ENCODE measurements around the gene LDLRAP1. TPM values are rescaled to one million over a fixed set of nuclear protein-coding genes. Genes with fewer than 3 reads are reported as not detected.
"Not testable (repeated sequence)": the region's sequence is repeated elsewhere in the genome, so short reads cannot be mapped to it uniquely, and the experiment has no call there.

Gene LDLRAP1
- total RNA-seq, 1 experiment from 2014 or later: 10.4 TPM

DNA sequence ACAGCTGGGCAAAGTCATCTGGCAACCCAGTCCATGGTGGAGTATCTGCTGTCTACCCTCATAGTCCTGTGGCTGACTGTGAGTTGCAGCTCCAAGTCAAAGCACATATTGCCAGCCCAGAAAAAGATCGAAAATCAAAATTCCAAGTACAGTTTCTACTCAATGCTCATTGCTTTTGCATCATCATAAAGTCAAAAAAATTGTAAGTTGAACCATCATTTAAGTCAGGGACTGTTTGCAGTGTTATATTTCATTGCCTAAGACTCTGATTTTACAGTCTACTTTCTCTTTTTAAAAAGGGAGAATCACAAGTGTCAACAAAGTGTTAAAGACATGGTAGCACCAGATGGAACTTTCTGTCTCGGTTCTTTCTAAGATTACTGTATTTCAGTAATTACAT lies 50.5 kb downstream of the LDLRAP1 start:
- H3K27ac ChIP-seq: no peak overlapping the region
- no peaks in the 10 kb centered on the region for H3K9me3 ChIP-seq (replicated peaks)
- H3K36me3 ChIP-seq: no peaks in the 10 kb centered on the region
- DNase-seq (ENCODE audit: low read depth in 1 of 2, low spot score in 2 of 2): no peak
- H3K4me3 ChIP-seq: no peak overlapping the region
- no peaks in the 10 kb centered on the region for H3K27me3 ChIP-seq (replicated peaks)
- no peaks in the 10 kb centered on the region for H3K4me1 ChIP-seq (replicated peaks)

DNA sequence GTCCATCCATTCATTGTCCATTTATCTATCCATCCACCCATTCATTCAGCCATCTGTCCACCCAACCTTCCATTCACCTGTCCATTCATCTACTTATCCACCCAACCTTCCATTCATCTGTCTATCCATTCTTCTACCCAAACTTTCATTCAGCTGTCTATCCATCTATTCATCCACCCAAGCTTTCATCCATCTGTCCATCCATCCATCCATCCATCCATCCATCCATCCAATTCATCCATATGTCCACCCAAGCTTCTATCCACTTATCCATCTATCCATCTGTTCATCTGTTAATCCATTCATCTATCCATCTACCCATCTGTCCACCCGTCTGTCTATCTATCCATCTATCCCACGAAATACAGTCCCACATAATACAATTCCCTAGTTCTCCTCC lies 51.6 kb downstream of the LDLRAP1 start:
- no peaks in the 10 kb centered on the region for H3K36me3 ChIP-seq
- no peaks in the 10 kb centered on the region for H3K4me1 ChIP-seq (replicated peaks)
- no peaks in the 10 kb centered on the region for H3K9me3 ChIP-seq (replicated peaks)
- no peak overlapping the region for H3K4me3 ChIP-seq
- DNase-seq (ENCODE audit: low read depth in 1 of 2, low spot score in 2 of 2): no peak
- no peak overlapping the region for H3K27ac ChIP-seq
- no peaks in the 10 kb centered on the region for H3K27me3 ChIP-seq (replicated peaks)

GRCh38 chr1:25596641-25597040 lies 53.2 kb downstream of the LDLRAP1 start:
- H3K9me3 ChIP-seq (replicated peaks); H3K4me3 ChIP-seq; H3K36me3 ChIP-seq; DNase-seq (ENCODE audit: low read depth in 1 of 2, low spot score in 2 of 2); H3K27ac ChIP-seq; H3K4me1 ChIP-seq (replicated peaks); H3K27me3 ChIP-seq (replicated peaks): not testable (repeated sequence)

DNA sequence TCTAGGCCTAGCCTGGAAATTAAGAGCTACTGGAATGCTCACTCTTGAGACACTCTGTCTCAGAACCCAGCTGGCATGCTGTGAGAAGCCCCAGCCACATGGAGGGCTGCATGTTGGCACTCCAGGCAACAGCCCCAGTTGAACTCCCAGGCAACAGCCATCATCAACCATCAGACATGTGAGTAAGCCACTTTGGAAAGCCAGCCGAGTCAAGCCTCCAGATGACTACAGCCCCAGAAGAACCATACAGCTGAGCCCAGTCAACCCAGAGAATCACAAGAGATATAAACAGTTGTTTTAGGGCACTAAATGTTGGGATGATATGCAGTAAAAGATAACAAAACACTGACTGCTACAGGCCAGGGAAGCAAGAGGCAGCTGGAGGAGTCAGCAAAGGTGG lies 55.5 kb downstream of the LDLRAP1 start:
- no peak for DNase-seq (ENCODE audit: low read depth in 1 of 2, low spot score in 2 of 2)

DNA sequence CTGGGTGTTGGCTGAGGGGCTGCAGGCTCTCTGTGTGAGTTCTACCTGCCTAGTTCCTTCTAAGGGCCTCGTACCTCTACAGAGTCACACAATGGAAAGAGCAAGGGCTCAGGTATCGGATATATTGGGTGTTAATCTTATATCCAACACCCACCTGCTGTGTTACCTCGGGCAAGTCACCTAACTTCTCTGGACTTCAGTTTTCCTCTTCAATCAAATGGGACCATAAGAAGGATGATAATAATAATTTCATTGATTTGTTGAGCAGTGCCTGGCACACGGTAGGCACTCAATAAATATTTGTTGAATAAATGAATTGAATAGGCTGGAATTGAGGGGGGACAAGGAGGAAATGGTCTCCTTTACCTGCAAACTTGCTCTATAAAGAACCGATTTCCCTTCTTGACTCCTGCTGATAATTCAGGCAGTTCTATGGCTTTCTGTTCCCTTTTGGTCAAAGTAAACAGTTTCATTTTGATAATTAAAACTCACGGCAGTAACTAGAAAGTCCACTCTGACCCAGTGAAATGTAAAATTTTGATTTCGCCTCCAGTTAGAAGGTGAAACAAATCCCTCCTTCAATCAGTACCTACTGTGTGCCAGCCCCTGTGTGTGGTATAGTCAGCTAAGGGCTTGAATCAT lies 56.7 kb downstream of the LDLRAP1 start:
- no peak overlapping the region for H3K4me3 ChIP-seq
- H3K27ac ChIP-seq: no peak overlapping the region
- no peaks in the 10 kb centered on the region for H3K36me3 ChIP-seq
- no peaks in the 10 kb centered on the region for H3K4me1 ChIP-seq (replicated peaks)
- DNase-seq (ENCODE audit: low read depth in 1 of 2, low spot score in 2 of 2): no peak
- H3K9me3 ChIP-seq (replicated peaks): no peaks in the 10 kb centered on the region
- H3K27me3 ChIP-seq (replicated peaks): peaks cover 3% of the 10 kb centered on the region; the same call in 1 of the 2 replicates

More for the DNA sequence above, 55.5 kb downstream of the LDLRAP1 start:
- peaks cover 3% of the 10 kb centered on the region; the same call in 1 of the 2 replicates for H3K27me3 ChIP-seq (replicated peaks)
- H3K9me3 ChIP-seq (replicated peaks): no peaks in the 10 kb centered on the region
- no peak overlapping the region for H3K4me3 ChIP-seq
- H3K36me3 ChIP-seq: no peaks in the 10 kb centered on the region
- no peaks in the 10 kb centered on the region for H3K4me1 ChIP-seq (replicated peaks)
- no peak overlapping the region for H3K27ac ChIP-seq

- not testable (repeated sequence) for H3K9me3 ChIP-seq (replicated peaks); DNase-seq (ENCODE audit: low read depth in 1 of 2, low spot score in 2 of 2); H3K4me3 ChIP-seq; H3K4me1 ChIP-seq (replicated peaks); H3K36me3 ChIP-seq; H3K27me3 ChIP-seq (replicated peaks); H3K27ac ChIP-seq
Observed at GRCh38 chr1:25600971-25601699, 57.7 kb downstream of the LDLRAP1 start.

GRCh38 chr1:25603779-25604538 lies 60.6 kb downstream of the LDLRAP1 start:
- DNase-seq (ENCODE audit: low read depth in 1 of 2, low spot score in 2 of 2); H3K27ac ChIP-seq; H3K9me3 ChIP-seq (replicated peaks); H3K4me3 ChIP-seq; H3K4me1 ChIP-seq (replicated peaks); H3K27me3 ChIP-seq (replicated peaks); H3K36me3 ChIP-seq: not testable (repeated sequence)

GRCh38 chr1:25607123-25607522 lies 63.7 kb downstream of the LDLRAP1 start:
- no peak overlapping the region for H3K27ac ChIP-seq
- DNase-seq (ENCODE audit: low read depth in 1 of 2, low spot score in 2 of 2): no peak
- H3K4me3 ChIP-seq: no peak overlapping the region
- no peaks in the 10 kb centered on the region for H3K9me3 ChIP-seq (replicated peaks)
- H3K36me3 ChIP-seq: no peaks in the 10 kb centered on the region
- peaks cover 3% of the 10 kb centered on the region; the same call in 1 of the 2 replicates for H3K4me1 ChIP-seq (replicated peaks)
- peaks cover 7% of the 10 kb centered on the region; the same call in 1 of the 2 replicates for H3K27me3 ChIP-seq (replicated peaks)

- Histone ChIP-seq H3K27me3 (replicated peaks) (peaks cover 14% of the 10 kb centered on the region), H3K27ac (no peak overlapping the region), H3K4me1 (replicated peaks) (peaks cover 3% of the 10 kb centered on the region; the same call in 1 of the 2 replicates), H3K4me3 (no peak overlapping the region), H3K36me3 (no peaks in the 10 kb centered on the region), H3K9me3 (replicated peaks) (no peaks in the 10 kb centered on the region)
- peak; percentile 41 to 75 for DNase-seq (ENCODE audit: low read depth in 1 of 2, low spot score in 2 of 2)
Observed at GRCh38 chr1:25608488-25609178, 65.2 kb downstream of the LDLRAP1 start.

DNA sequence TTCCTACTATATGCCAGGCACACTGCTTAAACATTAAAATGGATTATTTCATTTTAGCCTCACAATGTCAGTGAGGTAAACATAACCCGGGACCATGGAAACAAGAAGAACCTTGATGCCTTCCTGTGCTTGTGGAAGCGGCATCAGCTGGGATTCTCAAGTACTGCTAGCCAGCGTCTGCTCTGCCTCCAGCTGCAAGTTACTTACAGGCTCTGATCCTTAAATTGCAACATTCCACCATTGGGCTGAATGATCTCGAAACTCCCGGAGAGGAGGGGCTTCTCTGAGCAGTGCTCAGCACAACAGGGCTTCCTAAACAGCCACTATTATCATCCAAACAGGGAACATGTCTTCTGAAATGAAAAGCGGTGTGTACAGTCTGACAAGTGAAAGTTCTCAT lies 66.5 kb downstream of the LDLRAP1 start:
- H3K27me3 ChIP-seq (replicated peaks): peaks cover 17% of the 10 kb centered on the region
- H3K36me3 ChIP-seq: no peaks in the 10 kb centered on the region
- H3K4me1 ChIP-seq (replicated peaks): peaks cover 3% of the 10 kb centered on the region; the same call in 1 of the 2 replicates
- H3K9me3 ChIP-seq (replicated peaks): no peaks in the 10 kb centered on the region
- no peak overlapping the region for H3K4me3 ChIP-seq
- no peak for DNase-seq (ENCODE audit: low read depth in 1 of 2, low spot score in 2 of 2)
- H3K27ac ChIP-seq: no peak overlapping the region

DNA sequence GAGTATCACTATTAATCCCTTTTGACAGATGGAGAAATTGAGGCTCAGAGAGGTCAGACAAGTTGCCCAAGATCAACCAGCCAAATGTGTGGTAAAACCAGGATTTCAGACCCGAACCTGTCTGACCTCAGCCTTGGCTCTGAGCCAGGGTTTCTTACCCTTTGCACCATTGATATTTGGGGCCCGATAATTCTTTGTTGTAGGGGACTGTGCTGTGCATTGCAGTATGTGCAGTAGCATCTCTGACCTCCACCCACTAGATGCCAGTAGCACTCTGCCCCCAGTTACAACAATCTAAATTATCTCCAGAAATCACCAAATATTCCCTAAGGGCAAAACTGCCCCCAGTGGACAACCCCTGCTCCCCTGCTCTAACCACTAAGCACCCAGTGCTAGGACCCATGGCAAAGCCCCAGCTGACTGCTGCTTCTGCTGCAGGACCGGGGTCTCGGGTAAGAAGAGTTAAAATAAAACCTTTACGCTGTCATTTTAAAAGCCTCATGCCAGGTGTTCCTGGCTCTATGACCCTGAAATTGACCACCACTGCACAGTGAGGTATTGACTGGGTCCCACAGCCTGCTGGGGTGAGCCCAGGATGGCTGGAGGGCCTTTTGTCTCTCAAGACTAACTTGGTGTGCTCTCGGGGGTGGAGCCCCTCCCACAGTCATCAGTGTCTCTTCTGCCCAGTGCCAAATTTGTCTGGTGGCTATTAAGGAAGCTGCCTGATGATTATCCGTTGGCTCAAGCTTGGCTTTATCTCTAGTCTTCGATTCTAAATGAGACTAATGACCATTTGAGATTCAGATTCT lies 67.6 kb downstream of the LDLRAP1 start:
- Histone ChIP-seq H3K36me3 (no peaks in the 10 kb centered on the region), H3K4me3 (no peak overlapping the region), H3K27ac (no peak overlapping the region), H3K27me3 (replicated peaks) (peaks cover 17% of the 10 kb centered on the region), H3K9me3 (replicated peaks) (no peaks in the 10 kb centered on the region), H3K4me1 (replicated peaks) (peaks cover 9% of the 10 kb centered on the region)
- no peak for DNase-seq (ENCODE audit: low read depth in 1 of 2, low spot score in 2 of 2)

DNA sequence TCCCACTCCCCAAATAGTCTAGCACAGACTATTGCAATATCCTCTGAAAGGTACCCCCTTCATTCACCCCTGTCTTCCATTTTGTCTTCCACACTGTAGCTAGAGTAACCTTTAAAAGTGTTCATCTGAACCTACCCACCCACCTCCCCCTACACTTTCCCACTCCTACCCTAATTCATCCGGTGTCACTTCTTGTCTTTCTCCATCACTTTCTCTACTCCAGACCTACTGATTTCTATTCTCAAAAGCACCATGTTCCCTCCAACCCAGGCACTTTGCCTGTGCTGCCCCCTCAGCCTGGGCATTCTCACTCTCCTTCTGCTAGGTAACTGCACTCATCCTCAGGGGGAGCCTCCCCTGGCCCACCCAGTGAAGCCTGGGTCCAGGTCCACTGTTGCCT lies 68.4 kb downstream of the LDLRAP1 start:
- Histone ChIP-seq H3K27ac (no peak overlapping the region), H3K4me3 (no peak overlapping the region), H3K4me1 (replicated peaks) (peaks cover 13% of the 10 kb centered on the region), H3K27me3 (replicated peaks) (peaks cover 18% of the 10 kb centered on the region), H3K36me3 (peaks cover 1% of the 10 kb centered on the region; the same call in 1 of the 2 replicates), H3K9me3 (replicated peaks) (no peaks in the 10 kb centered on the region)
- DNase-seq (ENCODE audit: low read depth in 1 of 2, low spot score in 2 of 2): no peak

DNA sequence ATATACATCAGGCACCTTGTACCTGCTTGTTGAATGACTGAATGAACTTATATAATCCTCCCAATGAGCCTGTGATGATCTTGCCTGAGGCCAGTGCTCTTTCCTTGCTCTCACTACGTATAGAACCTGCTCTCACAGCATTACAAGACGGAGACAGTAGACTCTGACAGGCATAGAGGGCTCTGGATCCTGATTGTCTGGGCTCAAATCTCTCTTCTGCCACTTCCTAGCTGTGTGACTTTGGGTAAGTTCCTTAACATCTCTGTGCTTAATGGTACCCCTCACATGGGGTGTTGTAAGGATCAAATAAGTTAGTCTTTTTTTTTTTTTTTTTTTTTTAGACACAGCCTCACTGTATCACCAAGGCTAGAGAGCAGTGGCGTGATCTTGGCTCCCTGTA lies 69.0 kb downstream of the LDLRAP1 start:
- Histone ChIP-seq H3K27me3 (replicated peaks) (peaks cover 22% of the 10 kb centered on the region), H3K4me3 (no peak overlapping the region), H3K9me3 (replicated peaks) (no peaks in the 10 kb centered on the region), H3K36me3 (peaks cover 4% of the 10 kb centered on the region; the same call in 1 of the 2 replicates), H3K27ac (no peak overlapping the region), H3K4me1 (replicated peaks) (peaks cover 19% of the 10 kb centered on the region)
- DNase-seq (ENCODE audit: low read depth in 1 of 2, low spot score in 2 of 2): no peak
